GM18873 (cell line): ENCODE results near the gene KANK4.

Experiments
- ATAC-seq: cut with Tn5 transposase; IDR thresholded peaks from one replicate; pipeline ENCODE4 v1.9.1; 2021; ENCODE audit warnings: mild to moderate bottlenecking, moderate library complexity, moderate number of reproducible peaks; ENCODE audit not compliant: unreplicated experiment, low FRiP score

Gene KANK4

DNA sequence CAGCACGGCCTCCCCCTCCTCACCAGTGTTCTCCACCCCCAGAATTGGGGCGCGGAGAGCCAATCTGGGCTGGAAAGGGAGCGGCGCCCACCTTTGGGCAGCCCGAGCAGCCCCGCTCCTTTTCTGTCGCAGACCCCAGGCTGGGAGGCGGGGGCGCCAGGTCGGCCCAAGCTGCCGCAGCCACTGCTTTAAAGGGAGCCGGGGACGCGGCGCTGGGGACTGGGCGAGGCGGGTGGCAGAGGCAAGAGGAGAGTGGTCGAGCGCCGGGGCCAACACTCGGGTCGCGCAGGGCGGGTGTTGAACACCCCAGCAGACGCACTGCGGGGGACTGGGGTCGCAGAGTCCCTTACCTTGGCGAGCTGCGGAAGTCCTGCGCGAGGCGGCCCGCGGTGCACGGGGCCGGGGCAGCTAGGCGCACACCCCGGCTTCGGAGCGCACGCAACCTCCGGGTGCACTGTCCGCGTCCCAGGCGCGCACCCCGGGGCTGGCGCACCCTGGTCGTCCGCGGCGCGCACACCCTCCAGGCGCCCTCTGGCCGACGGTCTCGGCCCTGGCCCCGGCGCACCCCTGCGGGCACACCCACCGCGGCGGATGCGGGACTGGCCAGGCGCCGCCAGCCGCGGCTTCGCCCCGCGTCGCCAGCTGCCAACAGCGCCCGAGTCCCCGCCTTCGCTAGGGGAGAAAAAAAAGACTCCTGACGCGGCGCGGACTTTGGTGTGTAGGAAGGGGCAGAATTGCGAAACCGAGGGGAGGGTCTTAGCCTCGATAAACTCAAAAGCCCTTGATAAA lies at the start of gene KANK4:
KANK4 (minus strand) TSS at position 679 of the 789 bp plus-strand sequence. CDS start 37,870 bp downstream, outside the sequence.
- no peak for ATAC-seq

DNA sequence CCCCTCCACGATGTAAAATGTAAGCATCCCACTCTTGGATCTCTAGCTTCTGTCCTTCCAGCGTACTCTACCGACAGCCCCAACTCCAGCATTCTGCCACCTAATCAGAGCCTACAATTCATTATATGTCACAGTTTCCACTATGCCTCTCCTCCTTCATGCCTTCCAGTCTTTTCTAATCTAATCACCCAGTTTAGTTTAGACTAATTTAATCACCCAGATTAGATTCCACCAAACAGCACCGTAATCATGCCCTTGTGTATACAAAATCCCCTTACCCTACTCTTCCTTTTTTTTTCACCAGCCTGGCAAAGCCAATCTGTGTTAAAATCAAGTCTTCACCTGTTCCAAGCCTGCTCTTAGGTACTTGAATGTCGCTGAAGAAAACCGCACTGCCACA lies 49.8 kb upstream of the KANK4 start:
- ATAC-seq: no peak

DNA sequence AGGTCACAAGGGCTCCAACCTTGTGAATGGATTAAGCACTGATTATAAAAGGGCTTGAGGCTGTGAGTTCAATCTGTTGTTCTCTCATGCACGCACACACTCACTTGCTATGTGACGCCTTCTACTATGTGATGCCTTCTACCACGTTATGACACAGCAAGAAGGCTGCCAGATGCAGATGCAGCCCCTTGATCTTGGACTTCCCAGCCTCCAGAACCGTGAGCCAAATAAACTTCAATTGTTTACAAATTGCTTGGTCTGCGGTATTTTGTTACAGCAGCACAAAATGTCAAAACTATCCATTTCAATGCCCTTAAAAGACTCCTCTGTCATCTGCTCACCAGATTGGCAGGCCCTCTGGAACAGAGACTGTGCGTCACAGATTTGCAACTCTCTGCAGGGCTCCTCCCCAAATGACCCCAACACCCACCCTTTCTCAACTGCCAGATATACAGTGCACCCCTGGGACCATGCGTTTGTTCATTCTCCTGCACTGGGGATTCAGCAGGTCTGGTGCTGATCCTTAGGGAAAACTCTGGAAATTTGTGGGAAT lies 47.8 kb upstream of the KANK4 start:
- ATAC-seq: no peak

DNA sequence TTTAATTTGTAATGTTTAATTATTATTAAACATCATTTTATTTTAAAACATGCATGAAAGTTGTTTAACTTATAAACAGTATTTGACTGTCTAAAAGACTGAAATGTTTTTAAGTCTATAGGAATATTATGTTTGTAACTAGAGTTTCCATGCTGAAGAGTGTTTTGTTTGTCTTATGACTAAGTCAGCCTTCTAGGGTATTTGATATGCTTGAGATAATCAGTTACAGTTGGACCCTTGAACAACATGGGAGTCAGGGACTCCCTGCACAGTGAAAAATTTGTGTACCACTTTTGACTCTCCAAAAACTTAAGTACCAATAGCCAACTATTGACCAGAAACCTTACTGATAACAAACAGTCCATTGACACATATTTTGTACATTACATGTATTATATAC lies 45.5 kb upstream of the KANK4 start:
- ATAC-seq: no peak

DNA sequence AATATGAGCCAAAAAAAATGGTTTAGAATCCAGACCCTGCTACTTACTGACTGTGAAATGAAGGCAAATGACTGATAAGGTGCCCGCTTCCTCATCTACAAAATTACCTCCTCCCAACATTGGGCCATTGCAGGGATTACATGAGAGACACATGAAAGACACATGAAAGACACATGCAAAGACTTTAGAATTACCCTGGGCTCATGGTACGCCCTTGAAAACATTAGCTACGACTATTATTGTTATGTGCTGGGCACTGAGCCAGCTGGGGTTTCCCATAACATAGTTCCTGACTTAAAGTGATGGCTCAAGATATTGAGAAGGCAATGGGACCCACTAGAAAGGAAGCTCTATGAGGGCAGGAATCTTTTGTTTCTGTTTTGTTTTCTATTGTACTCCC lies 43.7 kb upstream of the KANK4 start:
- no peak for ATAC-seq

DNA sequence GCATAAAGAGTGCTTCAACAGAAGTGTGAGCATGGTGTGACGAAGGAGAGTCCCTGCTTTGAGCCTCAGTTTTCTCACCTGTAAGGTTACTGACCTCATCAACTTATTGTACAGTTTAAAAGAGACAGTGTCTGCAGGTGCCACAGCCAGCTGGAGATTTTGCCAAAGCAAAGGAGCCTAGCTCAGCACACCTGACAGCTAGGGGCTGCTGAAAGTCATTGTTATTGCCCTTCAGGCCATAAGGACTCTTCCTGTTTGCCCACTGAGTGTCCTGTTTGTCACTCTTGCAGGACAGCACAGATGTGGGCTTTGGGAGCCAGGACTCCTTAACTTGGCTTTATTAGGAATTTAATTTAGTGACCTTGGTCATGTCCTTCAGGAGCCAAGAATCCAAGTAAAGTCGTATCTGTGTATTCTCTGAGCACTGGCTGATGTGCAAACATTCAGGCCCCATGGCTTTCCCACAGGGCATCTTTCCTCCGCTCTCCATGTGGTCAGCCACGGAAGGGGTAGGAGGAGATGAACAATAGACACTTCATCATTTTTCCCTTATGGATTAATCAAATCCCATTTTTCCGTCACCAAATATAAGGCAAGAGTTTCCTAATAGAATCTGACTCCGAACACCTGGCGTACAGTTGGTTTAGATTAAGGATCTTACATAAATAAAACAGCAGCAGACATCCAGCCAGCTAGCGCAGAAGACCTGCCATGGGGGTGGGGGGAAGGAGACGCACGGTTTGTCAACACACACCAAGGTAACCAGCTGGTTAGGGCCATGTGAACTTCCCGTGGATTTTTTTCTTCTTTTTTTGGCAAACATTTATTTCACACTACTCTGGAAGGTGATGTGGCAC lies 43.1 kb upstream of the KANK4 start:
- ATAC-seq: no peak

- ATAC-seq: no peak
Observed at GRCh38 chr1:62361431-62361830, 42.2 kb upstream of the KANK4 start.

GRCh38 chr1:62358665-62359373 lies 39.6 kb upstream of the KANK4 start:
- no peak for ATAC-seq

GRCh38 chr1:62357916-62358315 lies 38.7 kb upstream of the KANK4 start:
- no peak for ATAC-seq

- ATAC-seq: no peak
Observed at GRCh38 chr1:62356257-62356835, 37.1 kb upstream of the KANK4 start.

DNA sequence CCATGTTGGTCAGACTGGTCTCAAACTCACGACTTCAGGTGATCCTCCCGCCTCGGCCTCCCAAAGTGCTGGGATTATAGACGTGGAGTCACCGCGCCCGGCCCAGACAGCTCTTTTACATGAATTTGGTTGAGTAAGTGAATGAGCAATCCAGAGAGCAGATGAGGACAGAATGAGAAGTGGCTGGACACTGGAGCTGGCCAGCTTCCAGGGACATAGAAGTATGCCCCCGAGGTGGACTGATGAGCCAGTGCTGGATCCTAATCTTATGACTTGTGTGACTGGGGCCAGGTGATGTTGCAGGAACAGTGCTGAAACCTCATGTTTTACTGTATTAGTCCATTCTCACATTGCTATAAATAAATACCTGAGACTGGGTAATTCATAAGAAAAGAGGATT lies 35.9 kb upstream of the KANK4 start:
- no peak for ATAC-seq

DNA sequence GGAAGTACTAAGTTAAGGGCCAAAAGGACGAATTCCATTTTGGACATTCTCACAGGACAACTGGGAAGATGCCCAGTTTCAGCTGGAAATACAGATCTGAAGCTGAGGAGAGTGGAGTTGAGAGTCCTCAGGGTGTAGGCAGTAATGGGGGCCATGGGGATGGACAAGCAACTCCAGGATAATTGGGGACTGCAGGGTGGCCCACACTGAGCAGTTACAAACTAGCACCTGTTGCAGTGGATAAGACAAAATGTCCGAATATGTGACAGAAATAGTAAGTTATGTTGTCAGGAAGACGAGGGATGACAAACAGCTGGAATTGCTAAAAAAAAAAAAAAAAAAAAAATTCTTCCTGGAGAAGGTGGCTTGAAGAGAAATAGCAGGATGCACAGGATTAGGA lies 34.6 kb upstream of the KANK4 start:
- no peak for ATAC-seq

DNA sequence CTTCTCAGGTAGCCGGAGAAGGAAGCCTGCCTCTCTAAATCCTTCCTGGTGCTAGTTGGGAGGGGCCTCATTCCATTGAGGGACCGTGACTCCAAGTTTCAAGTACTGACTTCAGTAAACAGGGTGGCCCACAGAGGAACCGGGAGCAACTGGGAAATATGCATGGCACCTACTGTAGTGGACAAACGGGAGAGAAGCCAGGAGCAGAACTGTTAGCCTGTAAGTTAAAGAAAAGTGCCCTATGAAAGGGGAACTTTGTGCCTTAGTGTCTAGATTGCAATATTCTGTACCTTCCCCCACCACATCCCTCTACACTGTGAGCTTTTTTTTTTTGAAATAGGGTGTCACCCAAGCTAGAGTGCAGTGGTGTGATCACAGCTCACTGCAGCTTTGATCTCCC lies 33.2 kb upstream of the KANK4 start:
- no peak for ATAC-seq

GRCh38 chr1:62349470-62350233 lies 30.4 kb upstream of the KANK4 start:
- ATAC-seq: no peak

DNA sequence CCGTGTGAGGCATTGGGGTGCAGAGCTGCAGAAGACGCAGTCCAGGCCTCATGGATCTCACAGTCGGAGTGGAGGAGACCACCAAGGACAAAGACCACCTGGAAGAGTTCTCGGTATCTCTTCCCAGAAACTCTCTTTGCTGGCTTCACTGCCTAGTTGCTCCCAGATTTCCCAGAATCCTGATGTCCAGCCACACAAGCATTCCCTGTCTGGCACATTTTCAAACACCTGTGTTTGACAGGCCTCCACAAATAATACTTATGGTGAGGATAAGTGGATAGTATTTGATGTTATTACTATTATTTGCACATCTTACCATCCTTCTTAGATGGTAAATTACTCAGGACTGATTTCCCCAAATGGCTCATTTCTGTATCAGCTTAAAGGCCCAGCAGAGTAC lies 27.7 kb upstream of the KANK4 start:
- ATAC-seq: no peak

DNA sequence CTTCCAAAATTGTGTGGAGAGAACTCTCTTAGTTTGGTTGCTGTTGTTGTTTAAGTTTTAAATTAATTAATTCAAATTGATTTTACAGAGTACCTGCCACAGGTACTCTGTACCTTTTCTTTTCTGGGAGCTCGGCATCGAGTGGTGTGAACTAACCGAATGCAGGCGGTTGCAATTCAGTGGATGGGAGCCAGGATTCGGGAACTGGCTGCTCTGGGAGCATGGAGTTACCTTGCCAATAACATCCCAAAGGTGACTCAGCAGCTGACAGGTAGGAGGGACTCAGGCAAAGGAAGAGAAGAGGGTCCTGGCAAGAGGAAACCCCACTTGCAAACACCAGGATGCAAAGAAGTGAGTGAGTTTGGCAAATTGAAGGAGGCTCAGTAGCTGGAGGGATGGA lies 24.7 kb upstream of the KANK4 start:
- no peak for ATAC-seq

- no peak for ATAC-seq
Observed at GRCh38 chr1:62342270-62342669, 23.0 kb upstream of the KANK4 start.

DNA sequence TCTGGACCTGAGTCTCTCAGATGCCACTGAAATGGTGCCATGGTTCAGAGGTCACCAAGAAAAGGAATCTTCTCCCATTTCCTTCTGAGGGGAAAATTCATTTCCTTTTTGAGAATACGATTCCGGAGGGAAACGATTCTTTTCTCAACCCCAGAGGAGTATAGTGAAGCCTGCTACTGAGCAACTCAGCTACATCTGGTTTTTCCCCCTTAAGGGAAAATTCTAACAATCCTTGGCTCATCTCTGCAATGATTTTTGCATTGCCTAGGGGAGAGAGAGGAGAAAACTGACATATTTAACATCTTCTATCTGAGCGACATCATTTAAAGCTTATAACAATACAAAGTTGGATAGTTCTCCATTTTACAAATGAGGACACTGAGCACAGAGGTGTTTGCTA lies 22.4 kb upstream of the KANK4 start:
- no peak for ATAC-seq

DNA sequence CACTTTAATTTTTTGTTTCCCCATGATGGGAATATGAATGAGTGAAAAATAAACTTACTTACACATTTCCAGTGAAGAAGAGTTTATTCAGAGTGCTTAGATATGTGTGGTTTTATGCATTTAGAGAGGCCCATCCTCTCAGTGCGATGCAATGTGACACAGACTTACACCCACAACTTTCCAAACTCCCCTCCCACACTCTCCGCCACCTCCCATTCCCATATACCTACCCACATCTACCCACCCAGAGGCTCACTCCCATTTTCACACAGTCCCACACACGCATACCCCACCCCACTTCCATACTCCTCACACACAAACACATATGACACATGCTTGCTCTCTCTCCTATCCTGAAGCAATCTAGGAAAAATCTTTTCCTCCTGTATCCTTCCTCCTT lies 21.9 kb upstream of the KANK4 start:
- no peak for ATAC-seq
